ENCODE results near the gene C15orf40.

C15orf40 gene

DNA sequence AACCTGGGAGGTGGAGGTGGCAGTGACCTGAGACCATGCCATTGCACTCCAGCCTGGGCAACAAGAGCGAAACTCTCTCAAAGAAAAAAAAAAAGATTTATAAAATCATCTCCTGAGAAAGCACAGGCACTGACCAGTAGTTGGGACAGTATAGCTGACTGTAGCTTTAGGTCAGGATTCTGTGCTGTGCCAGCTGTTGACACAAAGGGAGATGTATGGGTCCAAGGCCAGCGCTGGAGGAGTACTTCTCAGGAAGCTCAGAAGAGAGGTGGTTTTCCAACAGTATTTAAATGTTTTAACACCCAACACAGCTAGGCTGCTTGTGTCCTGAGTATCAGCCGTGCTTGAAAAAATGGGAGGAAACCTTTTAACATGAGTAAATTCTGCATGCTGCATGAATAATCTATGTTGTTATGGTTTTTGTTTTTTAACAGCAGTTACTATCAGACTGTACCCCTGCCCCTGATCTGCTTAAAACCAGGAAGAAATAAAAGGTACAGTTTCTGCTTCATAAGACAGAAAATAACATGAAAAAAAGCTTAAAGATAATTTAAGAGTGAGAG, 18.9 kb downstream of the C15orf40 start:
- no peak for DNase-seq

DNA sequence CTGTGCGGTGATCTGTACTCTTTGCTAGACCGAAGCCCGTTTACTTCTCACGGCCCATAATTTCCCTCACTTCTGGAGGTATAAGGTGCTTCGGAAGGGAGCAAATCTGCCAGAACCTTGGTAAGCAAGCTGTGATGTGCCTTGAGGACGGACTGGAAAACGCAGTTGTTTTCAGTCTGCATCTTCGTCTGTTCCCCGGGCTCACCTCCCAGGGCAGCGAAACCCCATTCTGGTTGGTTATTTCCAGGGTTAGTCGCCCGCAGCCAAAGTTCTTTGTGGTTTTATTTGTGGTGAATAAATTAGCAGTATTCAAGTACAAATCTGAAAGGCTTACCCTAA, 25.0 kb downstream of the C15orf40 start:
- no peak for DNase-seq

DNA sequence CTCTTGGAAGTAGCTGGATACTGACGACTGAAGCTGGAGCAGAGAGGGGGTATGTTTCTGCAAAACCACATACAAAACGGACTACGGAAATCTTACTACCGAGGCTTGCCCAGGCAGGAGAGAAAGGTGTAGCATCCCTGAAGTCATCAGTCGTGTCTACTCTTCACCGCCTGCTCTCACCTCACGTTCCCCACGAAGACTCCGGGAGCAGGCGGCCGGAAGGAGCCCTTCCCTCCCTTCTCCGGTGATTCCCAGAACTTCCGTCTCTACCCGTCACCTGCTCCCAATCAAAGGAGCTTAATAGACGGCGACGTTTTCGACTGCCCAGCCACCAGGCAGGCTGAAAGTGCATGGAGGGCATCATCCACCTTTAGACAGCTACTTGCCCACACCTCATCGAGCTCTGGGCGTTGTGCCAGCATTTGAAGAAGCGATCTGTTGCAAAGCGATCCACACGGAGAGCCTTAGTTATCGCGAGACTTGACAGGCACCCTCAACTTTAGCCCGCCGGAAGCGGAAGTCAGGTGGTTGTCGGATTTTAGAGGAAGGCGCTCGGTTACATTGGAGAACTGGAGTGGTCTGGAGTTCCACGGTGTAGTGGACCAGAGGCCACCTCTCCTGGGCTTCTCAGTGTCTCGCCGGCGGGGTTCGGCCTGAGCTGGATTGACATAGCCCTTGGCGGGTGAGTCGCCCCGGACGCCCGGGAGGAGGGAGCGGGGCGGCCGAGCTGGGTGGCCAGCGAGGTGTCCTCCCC, 25.6 kb downstream of the C15orf40 start, which contains the start of gene RAMAC:
Gene RAMAC, plus strand, starts transcription at position 523 of the 754 bp plus-strand sequence. CDS start 2,809 bp downstream, outside the sequence.
- DNase-seq = peak; percentile 89

DNA sequence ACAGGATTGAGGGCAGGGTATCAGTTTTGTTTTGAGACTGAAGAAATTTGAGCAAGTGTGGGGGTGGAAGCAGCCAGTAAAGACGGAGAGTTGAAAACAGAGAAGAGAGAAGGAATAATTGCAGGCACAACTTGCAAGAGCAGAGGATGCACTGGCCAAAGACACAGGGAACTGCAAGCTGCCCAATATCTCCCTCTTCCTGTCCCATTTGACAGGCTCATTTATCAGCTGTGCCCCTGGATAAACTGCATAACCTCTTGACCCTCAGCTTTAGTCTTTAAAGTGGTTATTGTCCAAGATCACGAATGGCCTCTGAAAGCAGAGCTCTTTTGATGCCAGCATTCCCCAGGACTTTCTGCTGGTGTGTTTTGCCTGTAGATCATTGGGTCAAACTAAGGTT, 30.5 kb downstream of the C15orf40 start:
- DNase-seq = no peak

DNA sequence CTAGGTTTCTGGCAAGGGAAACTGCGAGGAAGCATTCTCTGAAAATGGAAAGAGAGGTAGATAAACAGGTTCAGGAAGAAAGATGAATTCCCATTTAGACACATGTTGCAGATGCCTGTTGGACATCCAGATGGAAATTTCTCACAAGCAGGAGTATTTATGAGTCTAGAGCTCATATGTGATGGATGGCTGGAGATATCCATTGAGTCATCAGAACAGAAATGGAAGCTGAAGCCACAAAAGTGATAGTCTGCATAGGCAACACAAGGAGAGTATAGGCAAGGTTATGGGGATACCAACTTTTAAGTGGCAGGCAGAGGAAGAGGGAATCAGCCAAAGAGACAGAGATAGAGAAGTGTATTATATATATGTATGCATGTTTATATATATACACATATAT, 31.7 kb downstream of the C15orf40 start:
- no peak for DNase-seq

DNA sequence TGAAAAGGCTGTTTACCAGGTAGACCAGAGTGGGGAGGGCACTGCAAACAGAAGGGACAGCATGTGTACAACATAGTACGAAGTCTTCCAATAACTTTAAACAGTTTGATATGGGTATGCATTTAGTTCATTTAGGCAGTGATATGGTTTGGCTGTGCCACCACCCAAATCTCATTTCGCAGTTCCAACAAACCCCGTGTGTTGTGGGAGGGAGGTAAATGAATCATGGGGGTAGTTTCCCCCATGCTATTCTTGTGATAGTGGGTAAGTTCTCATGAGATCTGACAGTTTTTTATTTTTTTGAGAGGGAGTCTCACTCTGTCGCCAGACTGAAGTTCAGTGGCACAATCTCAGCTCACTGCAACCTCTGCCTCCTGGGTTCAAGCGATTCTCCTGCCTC, 33.0 kb downstream of the C15orf40 start:
- DNase-seq = no peak

DNA sequence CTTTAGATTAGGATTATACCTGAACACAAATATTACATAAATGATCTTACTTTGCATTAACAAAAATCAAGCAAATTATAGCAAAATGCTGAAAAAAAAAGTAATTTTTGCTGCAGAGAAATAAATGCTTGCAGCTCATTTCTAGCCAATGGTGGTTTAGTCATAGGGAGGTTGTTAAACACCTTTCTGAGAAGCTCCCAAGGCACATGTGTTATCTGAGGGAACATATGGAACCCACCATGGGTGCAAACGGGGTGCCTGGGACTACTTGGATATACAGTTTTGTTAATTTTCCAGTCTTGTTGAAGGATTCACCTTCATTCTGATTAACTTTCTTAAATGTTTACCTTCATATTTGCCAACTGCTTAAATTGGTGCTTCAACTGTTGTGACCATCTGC, 34.4 kb downstream of the C15orf40 start:
- no peak for DNase-seq

DNA sequence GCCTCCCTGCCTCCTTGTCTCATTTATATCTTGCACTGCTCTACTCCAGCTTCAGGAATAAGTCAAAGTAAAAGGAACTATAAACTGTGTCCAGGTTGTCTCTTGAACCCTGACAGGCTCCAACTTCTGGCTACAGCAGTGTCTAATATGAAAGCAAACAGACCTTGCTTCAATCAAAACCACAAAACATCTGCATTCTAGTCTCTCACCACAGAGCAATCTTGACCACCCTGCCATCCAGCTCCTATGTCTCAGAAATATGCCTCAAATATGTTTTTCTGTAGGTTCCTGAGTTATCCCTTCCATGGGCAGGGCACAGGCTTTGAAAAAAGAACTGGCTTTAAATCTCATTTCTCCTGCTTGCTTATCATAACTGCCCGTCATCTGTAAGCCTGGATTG, 38.4 kb downstream of the C15orf40 start:
- no peak for DNase-seq

DNA sequence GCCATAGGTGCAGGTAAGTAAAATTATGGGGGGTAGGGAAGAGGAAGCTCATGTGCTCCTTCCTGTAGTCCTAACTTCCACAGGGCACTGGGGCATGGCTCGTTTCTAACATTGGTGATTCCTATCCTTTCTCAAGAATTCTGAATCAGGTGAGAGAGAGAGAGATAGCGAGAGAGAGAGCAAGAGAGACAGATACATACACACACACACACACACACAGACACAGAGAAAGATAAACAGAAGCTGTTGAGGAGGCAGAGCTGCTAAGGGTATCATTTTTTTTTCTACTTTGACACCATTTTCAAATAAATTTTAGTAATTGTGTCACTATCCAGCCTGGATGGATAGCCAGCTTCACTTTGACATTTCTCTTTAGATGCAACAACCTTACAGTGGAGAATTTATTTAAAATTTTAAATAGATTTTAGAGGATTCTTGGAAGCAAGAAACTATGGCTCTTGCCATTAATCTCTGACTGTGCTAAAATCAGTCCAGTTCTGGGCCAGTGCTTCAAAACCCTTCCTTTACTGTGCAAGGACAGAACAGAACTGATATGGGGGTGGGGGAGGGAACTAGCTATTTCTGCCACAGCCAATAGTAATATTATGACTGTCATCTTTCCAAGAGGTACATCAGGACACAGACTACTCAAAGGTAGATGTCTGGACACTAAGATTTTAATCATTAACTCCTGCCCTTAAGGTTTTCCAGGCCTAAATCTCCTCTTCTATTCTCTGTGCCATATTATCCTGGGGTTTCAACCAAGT, 40.0 kb downstream of the C15orf40 start:
- no peak for DNase-seq

DNA sequence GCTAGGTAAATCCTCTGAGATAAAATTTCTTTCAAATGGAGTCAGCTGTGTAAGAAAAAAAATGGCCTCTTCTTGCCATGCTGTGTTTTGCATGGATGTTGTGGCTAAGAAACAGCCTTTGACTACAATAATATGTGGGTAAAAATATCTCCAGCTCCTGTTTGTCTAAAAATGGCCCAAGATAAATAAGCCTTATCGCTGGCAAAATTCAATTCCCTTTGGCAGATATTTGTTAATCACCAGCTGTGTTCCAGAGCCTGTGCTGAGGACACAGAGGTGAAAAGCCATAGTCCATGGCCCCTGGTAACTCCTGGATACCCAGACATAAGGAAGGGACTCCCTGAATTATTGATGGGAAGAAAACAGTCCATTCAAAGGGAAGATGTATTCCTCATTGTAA, 40.7 kb downstream of the C15orf40 start:
- DNase-seq = no peak

DNA sequence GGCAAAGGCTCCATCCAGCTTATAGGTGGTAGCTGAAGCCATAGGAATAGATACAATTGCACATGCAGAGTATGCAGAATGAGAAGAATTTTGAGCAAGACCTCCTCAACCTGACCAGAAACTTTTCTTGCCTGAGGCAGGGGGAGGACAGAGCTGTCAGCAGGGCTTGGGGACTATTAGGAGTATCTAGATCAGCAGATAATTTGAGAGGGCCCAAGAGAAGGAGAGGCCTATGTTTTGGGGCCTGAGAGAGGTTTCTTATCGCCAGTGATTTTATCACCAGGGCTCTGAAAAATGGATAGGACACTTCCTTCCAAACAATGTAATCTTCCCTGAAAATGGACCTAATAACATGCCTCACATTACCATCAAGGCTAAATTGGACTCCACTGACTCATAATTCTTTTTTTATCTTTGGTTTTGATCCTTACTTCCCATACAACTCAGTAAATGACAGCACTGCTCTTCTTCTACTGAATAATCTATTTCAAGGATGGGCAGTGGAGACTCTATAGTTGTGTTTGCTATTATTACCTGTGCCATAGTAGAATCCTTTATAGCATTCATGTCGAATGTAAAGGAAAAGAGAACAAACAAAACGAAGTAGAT, 41.3 kb downstream of the C15orf40 start:
- no peak for DNase-seq

DNA sequence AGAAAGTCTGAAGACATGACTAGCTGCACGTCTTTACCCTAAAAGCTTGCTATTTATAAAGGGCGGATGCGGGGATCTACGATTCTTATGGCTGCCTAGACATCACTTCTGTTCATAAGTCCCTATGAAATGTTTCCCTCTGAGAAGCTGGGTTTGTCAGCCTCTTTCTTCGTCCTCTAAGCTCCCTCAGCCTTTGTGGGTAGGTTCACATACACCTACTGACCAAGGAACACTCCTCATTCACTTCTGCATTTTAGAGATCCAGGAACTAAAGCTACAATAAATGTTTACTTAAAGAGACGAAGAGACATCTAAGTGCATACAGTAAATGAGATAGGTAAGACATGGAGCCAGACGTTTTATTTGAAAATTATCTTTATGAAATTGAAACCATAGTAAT, 42.1 kb downstream of the C15orf40 start:
- DNase-seq = no peak

DNA sequence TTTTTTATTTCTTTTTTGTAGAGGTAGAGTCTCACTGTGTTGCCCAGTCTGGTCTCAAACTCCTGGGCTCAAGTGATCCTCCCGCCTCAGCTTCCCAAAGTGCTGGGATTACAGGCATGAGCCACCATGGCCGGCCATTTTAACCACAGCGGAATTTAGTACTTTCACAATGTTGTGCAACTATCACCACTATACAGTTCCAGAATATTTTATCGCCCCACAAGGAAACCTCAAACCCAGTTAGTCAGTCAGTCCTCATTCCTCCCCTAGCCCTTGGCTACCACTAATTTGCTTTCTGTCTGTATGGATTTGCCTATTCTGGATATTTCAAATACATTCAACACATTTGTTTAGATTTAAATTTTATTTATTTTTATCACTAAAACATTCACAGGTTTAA, 43.4 kb downstream of the C15orf40 start:
- no peak for DNase-seq

DNA sequence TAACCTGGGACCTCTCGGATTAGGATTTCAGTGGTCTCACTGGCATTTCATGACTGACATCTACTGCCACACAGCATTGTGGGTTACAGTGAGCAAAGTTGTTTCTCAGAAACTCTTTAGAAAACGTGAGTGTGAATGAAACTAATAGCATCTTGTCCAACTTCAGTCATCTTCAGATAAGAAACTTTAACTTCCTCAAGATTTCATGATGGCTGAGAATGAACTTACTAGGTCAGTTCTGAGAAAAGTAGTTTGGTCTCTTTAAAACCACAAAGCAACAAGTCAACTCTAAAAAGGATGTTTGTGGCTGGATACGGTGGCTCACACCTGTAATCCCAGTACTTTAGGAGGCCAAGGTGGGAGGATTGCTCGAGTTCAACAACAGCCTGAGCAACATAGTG, 44.8 kb downstream of the C15orf40 start:
- DNase-seq = no peak

DNA sequence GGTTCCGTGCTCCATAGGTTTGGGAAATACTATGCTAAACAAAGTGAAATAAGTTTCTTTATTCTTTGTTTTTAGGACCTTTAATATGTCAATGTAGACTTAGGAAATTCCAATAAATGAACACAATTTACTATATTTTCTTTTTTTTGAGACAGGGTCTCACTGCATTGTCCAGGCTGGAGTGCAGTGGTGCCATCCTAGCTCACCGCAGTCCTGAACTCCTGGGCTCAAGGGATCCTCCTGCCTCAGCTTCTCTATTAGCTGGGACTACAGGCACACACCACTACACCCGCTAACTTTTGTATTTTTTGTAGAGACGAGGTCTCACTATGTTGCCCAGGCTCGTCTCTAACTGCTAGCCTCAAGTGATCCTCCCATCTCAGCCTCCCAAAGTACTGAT, 46.5 kb downstream of the C15orf40 start:
- no peak for DNase-seq

DNA sequence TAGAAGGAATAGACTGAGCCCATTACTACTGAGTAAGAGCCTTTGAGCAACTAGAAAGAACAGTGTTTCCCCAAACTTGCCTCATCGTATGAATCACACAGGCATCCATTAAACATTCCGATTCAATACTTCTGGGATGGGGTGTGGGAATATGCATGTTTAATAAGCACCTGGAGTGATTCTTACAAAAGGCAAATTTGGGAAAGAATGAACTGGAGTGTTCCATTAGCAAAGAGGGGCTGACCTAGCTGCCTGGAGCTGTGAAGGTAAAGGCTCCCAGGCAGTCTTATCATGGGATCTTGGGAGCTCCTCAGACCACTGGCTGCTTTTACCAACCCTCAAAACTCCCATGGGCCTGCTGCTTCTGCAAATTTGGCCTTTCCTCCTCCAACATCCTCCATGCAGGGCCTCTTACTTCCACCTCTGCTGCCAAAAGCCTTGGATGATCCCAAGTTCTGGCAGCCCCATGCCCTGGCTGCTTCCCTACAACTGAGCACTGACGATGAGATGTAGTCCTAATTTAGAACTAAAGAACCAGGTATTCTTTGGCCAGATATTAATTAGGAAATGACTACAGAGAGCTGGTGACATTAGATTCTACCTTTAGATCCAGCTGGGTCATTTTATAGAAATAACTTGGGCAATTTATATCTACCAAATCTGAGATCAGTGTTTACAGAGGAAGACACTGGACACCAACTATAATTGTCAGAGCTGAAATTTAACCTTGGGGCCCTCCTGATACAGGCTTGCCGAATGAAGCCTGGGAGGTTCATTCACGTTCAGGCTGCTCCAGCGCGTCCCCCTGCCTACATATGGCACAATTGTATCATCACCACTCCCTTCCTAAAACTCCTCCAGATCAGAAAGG, 47.7 kb downstream of the C15orf40 start:
- DNase-seq = no peak

DNA sequence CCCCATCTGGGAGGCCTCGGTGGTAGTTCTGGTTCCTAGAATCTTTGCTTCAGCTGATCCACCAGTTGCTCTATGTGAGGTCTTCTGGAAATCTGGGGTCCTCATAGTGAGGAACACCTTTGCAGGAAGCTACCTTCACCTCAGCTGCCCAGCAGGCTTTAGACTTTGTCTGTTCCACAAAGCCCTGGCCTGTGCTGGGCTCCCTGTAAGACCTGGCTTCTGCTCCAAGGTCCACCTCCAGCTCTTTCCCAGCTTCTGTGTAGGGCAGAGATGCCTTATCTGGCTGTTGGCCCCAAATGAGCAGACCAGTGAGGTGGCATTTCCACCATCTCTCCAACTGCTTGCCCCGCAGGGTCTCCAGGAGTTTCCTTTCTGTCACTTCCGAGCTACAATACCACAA, 50.7 kb downstream of the C15orf40 start:
- no peak for DNase-seq

DNA sequence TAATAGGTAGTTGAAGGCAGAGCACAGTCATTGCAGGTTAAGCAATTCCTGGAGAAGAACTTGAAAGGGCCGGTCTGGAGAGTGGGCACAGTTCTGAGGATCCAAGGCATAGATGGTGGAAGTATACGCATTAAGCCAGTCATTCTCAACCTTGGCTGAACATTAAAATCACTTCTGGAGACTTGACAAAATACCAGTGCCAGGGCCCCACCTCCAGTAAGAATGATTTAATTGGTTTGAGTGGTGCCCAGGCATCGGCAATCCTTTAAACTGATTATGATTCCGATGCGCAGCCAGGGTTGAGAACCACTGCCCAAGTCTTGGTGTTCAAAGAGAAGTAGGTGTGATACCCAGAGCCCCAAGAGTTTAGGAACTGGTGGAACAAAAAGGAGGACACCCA, 52.0 kb downstream of the C15orf40 start:
- no peak for DNase-seq

DNA sequence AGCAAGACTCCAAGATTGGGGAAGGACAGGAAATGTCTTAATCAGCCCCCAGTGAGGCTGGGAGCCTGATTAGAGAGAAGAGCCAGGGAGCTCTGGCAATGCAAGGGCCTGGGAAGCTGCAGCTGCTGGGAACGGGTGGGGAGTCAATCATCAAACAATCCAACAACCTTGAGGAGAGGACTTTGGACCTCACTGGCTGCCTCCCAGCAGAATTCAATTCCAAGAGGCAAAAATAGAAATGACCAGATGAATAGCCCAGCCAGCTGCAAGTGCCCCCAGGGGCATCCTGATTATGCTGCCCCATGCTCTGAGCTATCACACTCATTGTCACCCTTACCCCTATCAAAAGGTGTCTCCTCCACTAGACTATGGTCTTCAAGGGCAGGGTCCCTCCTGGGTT, 52.8 kb downstream of the C15orf40 start:
- DNase-seq = no peak

DNA sequence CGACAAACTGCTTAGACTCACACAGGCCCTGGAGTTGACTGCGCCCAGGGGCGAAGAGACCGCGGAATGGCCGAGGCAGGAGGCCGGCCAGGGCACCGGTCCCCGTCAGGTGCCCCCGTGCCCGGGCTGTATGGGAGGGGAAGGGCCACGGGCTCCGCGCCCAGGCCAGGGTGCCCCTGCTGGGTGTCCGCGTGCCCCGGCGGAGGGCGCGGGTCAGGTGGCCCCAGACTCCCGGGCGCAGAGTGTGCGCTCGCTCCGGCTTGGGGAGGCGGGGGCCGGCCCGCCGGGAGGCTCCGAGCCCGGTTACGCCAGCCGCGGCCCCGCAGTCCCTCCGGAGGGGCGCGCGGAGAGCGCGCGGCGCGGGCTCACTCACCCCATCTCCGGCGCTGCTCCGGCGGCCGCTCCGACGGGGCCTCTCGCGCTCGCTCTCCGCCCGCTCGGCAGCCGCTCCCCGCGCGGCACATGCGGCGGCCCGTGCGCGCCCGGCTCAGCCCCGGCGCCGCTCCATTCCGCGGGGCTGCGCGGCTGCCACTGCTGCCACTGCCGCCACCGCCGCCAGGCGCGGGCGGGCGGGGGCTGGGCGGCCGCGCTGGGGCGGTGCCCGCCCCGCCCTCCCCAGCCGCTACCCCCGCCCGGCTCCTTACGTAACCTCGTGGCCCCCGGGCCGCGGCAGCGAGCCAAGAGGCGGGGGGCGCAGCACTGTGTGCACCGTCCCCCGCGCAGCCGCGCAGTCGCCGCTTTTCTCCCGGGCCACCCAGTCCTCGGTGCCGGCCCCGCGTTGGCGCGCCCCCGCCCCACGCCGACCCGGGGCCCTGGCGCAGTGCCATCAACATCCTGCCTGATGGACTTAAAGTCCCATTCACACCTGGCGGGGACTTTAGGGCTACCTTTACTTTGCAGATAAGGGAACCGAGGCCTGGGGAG, 59.0 kb downstream of the C15orf40 start, which contains the start of gene HOMER2:
Gene HOMER2, minus strand, starts transcription at position 563 of the 924 bp plus-strand sequence. Its CDS starts 185 bp downstream, at position 378.
- DNase-seq = no peak

DNA sequence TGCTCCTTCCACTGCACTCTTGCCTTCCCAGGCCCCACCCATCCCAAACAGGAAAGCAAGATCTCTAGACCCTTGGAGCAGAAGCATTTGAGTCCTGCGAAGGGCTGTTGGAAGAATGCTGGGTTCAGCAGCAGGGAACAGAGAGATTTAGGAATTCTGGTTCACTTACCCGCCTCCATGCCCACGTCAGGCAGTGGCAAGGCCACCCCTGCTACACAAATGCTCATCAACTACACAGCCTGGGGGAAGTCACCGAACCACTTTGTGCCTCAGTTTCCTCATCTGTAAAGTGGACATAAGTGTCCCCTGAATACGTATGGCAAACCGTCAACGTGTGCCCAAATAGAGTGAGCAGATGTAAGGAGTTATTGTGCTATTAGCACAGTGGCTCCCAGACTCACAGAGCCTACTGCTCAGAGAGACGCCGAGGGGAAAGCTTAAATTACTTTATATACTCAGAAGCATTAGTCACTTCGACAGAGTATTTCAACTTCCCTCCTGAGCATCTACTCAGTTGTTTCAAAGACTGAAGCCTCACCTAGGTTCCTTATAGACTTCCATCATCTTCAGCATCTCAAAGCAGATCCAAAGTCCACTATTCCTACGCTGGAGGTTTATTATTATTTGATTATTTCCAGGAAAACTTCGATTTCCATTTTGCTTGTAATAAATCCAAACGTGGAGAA, 59.8 kb downstream of the C15orf40 start:
- DNase-seq = no peak
